Urothelium cell line (cell line): Measurements from ENCODE around the gene MARCHF9.
A peak's percentile ranks its signal among the peaks of the same experiment; 100 is the strongest.
"Not testable (repeated sequence)": the region's sequence is repeated elsewhere in the genome, so short reads cannot be mapped to it uniquely, and the experiment has no call there.

Experiments
- DNase-seq: peaks from one replicate; pipeline ENCODE4 v3.0.0; 2011; ENCODE audit warnings: low spot score, mixed read lengths
- FAIRE-seq: peaks from 2 replicates; lab custom pipeline; 2011; peaks lifted over from hg19 to GRCh38; lab: Jason Lieb, UNC

The MARCHF9 gene, protein sequence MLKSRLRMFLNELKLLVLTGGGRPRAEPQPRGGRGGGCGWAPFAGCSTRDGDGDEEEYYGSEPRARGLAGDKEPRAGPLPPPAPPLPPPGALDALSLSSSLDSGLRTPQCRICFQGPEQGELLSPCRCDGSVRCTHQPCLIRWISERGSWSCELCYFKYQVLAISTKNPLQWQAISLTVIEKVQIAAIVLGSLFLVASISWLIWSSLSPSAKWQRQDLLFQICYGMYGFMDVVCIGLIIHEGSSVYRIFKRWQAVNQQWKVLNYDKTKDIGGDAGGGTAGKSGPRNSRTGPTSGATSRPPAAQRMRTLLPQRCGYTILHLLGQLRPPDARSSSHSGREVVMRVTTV

DNA sequence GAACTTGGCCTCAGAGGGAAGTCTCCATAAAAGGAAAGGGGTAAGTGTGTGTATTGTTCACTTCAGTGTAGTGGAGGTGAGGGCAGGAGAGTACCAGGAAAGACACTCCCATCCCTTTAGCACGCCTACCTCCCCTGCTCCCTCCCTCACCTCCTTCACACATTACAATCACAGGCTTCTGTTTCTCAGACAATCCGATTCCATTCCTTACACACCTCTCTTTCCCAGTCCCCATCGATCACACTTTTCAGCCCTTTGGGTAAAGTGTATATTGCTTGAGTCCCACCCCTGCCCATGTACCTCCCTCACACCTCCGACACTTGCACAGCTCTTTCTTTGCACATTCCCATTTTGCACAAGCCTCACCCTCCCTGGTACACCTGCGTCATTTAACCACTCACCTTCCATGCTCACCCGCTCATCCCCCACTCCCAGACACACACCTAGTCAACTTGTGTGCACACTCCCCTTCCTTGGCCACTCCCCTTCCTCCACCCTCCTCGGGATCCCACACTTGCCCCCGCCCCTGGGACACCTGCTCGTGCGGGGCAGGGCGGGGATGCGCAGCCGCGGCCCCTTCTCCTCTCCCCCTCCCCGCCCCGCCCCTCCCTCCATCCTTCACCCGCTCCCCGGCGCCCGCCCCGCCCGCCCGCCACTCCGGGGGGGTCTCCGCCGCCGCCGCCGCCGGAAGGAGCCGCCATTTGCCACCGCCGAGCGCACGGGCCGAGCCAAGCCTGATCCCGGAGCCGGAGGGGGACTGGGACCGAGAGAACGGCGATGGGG lies at the start of gene MARCHF9:
MARCHF9 (plus strand) TSS at position 693 of the 783 bp plus-strand sequence. CDS start 426 bp downstream, outside the sequence.
- FAIRE-seq: peak; percentile 94

DNA sequence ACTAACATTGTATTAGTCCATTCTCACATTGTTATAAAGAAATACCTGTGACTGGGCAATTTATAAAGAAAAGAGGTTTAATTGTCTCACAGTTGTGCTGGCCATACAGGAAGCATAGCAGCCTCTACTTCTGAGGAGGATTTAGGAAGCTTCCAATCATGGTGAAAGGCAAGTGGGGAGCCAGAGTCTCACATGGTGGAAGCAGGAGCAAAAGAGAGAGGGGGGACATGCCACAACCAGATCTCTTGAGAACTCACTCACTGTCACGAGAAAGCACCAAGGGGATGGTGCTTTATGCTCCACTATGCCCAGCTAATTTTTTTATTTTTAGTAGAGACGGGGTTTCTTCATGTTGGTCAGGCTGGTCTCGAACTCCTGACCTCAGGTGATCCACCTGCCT lies 47.7 kb upstream of the MARCHF9 start:
- DNase-seq (no peak), FAIRE-seq (no peak)

More for the DNA sequence above, at the start of gene MARCHF9:
- peak; percentile 80 for DNase-seq

DNA sequence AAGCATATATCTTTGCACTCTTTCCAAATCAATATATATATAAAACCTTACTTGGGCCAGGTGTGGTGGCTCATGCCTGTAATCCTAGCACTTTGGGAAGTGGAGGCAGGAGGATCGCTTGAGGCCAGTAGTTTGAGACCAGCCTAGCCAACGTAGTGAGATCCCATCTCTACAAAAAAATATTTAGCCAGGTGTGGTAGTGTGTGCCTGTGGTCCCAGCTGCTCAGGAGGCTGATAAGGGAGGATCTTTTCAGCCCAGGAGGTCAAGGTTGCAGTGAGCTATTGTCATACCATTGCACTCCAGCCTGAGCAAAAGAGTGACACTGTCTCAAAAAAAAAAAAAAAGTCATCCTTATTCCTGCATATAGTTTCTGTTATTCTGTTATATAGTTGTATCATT lies 46.6 kb upstream of the MARCHF9 start:
- FAIRE-seq (no peak), DNase-seq (no peak)

DNA sequence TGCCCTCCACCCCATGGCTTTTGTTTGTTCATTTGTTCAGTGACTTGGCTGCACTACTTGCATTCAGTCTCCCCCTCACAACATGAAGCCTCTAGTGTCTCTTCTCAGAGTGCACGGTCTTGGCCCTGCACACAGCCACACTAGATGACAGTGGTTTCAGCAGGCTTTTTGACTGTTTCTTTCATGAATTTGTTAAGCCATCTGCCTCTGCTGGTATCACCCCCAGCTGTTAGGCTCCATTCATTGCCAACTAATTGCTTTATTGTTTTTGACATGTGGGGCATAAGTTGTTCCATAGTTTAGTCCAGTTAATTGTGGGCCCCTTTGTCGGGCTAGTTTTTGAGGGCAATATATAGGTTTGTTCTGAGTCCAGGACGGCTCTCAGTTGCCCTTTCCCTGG lies 42.2 kb upstream of the MARCHF9 start:
- FAIRE-seq (no peak), DNase-seq (no peak)

DNA sequence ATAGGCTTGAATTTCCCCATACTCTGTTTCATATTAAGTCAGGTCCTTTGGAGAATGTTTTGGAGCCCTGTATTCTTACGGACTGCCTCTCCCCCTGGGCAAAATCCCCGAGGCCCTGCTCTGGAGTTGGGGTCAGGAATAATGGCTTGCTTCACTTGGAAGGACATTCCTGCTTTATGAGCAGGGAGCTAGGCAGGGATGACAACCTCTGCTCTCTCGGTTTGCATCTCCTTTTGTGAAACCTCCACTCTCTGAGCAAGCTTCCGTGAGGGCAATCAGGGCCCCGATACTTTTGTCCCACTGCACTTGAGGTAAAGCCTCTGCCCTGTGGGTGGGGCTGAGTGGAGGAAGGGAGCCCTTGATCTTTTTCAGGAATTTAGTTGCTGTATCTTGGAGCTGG lies 41.7 kb upstream of the MARCHF9 start:
- DNase-seq (no peak), FAIRE-seq (no peak)

DNA sequence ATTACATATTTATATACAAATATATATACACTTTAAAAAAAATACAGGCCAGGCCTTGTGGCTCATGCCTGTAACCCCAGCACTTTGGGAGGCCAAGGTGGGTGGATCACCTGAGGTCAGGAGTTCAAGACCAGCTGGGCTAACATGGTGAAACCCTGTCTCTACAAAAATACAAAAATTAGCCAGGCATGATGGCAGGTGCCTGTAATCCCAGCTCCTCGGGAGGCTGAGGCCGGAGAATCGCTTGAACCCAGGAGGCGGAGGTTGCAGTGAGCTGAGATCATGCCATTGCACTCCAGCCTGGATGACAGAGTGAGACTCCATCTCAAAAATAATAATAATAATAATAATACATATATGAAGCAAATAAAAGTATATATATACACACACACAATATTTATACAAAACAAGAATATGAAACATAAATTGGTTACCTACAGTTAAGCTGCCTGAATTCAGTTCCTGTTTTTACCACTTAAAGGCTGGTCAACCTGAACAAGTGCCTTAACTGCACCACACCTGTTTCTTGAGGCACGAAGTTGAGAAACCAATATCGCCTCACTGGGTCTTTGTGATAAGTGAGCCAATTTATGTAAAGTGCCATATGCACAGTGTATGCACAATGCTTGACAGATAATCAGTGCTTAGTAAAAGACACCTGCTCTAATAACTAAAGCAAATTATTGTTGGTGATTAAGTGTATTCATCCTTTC lies 39.7 kb upstream of the MARCHF9 start:
- DNase-seq, FAIRE-seq: not testable (repeated sequence)

DNA sequence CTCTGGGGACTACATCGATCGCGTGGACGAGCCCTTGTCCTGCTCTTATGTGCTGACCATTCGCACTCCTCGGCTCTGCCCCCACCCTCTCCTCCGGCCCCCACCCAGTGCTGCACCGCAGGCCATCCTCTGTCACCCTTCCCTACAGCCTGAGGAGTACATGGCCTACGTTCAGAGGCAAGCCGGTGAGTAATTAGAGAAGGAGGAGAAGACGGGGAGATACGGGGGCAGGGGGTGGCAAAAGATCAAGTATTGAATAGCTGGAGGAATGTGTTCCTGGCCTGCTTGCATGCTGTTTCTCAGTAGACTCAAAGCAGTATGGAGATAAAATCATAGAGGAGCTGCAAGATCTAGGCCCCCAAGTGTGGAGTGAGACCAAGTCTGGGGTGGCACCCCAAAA lies 39.1 kb upstream of the MARCHF9 start:
- DNase-seq (no peak), FAIRE-seq (no peak)

DNA sequence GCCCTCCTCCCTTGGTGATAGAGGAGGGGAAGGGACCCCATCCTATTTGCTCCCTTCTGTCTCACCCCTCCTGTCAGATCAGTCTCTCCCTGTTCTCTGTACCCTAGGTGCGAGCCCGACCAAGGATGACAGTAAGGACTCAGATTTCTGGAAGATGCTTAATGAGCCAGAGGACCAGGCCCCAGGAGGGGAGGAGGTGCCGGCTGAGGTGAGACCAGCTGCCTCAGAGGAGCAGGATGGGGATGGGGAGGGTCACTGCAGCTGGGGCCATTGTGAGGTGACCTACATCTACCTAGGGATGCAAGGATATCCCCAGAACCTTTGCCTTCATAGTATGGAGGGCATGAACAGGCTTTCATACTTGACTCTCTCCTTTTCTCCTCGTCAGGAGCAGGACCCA lies 38.6 kb upstream of the MARCHF9 start:
- FAIRE-seq (no peak), DNase-seq (no peak)

DNA sequence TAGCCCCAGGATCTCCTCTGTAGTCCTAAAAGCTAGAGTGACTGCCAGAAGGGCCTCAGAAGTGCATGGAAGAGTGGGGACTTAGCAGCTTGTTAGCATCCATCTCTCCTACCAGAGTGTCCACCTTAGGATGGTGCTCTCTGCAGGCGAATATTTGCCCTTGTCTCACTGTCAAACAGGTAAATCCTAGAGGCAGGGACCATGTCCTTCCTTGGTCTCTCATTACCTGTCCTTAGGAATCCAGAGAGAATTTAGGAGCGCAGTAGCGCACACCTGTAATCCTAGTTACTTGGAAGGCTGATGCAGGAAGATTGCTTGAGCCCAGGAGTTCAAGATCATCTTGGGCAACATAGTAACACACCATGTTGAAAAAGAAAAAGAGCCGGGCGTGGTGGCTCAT lies 37.8 kb upstream of the MARCHF9 start:
- DNase-seq (no peak), FAIRE-seq (no peak)

DNA sequence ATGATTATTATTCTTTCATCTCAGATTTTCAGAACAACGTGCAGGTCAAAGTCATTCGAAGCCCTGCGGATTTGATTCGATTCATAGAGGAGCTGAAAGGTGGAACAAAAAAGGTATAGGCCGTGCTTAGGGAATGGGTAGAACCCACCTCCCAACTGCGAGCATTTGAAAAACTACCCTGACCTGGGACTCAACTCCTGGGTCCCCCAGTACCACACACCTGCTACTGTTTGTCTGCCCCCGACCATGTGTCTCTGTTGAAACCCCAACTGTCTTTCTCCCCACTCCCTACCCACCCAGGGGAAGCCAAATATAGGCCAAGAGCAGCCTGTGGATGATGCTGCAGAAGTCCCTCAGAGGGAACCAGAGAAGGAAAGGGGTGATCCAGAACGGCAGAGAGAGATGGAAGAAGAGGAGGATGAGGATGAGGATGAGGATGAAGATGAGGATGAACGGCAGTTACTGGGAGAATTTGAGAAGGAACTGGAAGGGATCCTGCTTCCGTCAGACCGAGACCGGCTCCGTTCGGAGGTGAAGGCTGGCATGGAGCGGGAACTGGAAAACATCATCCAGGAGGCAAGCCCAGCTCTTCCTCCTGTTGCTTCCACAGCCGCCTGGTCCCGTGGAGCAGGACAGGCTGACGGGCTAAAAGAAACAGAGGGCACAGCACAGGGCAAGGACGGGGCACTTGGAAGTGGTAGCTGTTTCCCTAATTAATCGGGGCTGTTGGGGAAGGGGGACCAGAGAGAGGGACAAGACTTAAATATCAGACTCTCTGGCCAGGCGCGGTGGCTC lies 36.9 kb upstream of the MARCHF9 start:
- DNase-seq (no peak), FAIRE-seq (no peak)

DNA sequence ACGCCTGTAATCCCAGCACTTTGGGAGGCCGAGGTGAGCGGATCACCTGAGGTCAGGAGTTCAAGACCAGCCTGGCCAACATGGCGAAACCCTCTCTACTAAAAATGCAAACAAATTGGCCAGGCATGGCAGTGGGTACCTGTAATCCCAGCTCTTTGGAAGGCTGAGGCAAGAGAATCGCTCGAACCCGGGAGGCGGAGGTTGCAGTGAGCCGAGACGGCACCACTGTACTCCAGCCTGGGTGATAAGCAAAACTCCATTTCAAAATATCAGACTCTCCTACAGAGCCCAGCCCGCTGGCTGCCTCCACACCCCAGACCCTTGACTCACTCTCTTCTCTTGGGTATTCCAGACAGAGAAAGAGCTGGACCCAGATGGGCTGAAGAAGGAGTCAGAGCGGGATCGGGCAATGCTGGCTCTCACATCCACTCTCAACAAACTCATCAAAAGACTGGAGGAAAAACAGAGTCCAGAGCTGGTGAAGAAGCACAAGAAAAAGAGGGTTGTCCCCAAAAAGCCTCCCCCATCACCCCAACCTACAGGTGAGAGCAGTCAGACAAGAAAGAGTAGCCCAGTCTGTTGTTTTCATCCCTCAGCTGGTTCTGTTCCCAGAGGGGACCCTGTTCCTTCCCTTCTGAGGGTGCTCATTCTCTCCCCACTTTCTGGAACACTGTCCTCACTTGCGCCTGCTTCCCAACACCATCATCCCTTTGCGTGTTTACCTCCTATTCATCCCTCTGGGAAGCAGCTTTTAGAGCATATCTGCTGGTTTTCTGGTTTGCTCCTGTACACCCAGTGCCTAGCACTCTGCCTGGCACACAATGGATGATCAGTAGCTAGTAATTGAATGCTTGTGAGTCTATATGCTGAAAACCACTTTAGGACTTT lies 36.0 kb upstream of the MARCHF9 start:
- FAIRE-seq (no peak), DNase-seq (no peak)

DNA sequence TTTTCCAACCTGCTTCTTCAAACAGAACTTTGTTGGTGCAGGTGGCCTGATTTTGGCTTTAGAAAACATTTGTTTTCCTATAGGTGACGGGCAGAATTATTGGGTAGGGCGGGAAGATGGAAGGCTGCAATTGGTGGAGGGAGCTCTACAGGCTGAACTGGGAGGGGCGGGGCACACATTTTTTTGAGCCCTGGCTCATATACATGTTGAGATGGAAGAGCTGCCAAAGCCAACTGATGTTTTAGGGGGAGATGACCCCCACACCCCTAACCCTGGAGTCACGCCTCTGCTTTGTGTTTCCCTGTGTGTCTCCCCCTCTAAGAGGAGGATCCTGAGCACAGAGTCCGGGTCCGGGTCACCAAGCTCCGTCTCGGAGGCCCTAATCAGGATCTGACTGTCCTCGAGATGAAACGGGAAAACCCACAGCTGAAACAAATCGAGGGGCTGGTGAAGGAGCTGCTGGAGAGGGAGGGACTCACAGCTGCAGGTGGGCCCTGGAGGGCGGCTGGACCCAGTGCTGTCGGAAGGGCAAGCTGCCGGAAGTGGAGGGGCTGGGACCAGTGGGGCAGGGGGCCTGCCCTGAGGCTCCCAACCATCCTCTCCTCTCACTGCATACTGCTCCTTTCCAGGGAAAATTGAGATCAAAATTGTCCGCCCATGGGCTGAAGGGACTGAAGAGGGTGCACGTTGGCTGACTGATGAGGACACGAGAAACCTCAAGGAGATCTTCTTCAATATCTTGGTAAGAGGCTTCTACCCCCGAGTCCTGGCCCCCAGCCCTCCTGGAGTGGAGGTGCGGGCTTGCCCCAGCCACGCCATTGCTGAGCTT lies 34.9 kb upstream of the MARCHF9 start:
- DNase-seq (no peak), FAIRE-seq (no peak)

DNA sequence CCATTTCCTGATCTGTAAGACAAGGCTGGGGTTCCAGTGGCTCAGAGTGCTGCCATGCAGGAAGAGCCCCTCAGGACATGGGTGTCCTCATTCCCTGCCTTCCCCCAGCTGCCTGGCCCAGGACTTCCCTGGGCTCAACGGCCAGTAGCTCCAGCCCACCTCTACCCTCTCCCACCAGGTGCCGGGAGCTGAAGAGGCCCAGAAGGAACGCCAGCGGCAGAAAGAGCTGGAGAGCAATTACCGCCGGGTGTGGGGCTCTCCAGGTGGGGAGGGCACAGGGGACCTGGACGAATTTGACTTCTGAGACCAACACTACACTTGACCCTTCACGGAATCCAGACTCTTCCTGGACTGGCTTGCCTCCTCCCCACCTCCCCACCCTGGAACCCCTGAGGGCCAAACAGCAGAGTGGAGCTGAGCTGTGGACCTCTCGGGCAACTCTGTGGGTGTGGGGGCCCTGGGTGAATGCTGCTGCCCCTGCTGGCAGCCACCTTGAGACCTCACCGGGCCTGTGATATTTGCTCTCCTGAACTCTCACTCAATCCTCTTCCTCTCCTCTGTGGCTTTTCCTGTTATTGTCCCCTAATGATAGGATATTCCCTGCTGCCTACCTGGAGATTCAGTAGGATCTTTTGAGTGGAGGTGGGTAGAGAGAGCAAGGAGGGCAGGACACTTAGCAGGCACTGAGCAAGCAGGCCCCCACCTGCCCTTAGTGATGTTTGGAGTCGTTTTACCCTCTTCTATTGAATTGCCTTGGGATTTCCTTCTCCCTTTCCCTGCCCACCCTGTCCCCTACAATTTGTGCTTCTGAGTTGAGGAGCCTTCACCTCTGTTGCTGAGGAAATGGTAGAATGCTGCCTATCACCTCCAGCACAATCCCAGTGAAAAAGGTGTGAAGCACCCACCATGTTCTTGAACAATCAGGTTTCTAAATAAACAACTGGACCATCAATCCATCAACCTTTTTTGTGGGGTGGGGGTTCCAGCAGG lies 34.0 kb upstream of the MARCHF9 start:
- DNase-seq: peak; percentile 1
- FAIRE-seq: no peak

DNA sequence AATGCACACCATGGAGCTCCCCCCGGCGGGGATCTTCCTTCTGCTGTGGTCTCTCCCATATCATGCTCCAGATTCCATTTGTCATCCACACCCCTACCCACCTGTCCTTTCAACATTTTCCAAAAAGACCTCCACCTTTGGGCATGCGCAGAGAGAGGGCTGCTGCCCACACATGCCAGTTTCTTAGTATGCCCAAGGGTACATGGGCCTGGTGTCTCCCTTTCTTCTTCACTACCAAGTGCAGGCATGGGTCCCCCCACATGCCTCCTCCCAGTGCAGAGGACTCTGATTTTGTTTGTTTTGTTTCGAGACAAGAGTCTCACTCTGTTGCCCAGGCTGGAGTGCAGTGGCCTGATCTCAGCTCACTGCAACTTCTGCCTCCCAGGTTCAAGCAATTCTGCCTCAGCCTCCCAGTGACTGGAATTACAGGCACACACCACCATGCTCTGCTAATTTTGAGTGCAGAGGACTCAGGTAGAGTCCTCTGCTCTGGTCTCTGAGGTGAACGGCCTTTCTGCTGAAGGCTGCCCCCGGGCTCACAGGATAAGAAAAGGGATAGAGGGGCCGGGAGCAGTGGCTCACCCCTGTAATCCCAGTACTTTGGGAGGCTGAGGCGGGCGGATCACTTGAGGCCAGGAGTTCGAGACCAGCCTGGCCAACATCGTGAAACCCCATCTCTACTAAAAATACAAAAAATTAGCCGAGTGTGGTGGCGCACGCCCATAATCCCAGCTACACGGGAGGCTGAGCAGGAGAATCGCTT lies 32.9 kb upstream of the MARCHF9 start:
- not testable (repeated sequence) for DNase-seq, FAIRE-seq

DNA sequence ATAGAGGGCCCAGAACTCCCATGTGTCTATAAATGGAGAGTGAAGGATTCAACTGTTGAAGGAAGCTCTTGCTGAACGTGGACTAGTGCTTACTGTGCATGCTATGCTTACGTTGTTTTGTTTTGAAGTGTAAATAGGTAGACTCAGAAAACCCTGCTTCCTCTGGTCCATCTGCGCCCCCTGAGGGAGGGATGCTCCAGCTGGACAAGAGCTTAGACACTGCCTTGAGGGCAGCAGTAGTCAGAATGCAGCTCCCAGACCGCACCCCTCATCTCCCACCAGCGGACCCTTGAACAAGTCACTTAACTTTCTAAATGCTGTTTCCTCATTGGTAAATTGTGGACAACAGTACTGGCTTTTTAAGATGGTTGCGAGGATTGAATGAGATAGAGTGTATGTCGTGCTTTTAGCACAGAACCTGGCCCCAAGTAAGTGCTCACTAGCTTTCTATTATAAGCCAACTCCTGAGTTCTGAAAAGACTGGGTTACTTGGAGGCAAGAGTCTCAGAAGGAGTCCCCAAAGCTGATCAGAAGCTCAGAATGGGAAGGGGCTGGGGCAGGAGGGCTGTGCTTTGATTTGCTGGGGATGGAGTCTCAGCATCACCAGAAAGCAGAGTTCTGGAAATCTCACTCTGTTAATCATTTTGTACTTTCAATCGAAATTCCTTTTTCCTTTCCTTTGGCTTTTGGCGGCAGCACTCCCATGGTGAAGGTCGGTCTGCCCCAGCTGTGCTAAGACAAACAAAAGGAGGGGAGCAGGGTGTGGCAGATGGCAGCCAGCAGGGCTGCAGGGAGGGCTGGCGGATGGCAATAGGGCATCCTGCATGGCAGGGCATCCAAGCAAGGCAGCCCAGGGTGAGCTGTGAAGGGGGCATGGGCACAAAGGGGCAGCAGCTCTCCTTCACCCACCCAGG lies 31.9 kb upstream of the MARCHF9 start:
- DNase-seq (no peak), FAIRE-seq (no peak)

DNA sequence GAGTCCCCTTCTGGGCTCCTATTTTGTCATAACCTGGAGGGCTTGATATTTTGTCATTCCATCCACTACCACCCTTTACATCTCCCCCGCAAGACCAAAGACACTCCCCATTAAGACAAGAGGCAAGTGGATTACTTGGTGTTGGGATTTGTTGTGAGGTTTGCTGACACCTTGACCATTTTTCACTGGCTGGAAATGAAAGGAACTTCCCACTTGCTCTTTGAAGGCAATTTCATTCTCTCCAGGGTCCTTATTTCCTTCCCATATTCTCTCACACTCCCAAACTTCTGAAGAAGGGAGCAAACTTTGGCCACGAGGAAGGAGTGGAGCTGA lies 31.3 kb upstream of the MARCHF9 start:
- FAIRE-seq (no peak), DNase-seq (no peak)
